Activated CD4-positive, alpha-beta memory T cell treated with anti-CD3 and anti-CD28 coated beads, Interleukin-2, amount 10 ng/mL, durations not matched to agents 7 days and 5 days (primary cell): Measurements from ENCODE around the gene FOXG1. TPM values are rescaled to one million over a fixed set of nuclear protein-coding genes. Genes with fewer than 3 reads are reported as not detected.

Source experiments
- CTCF ChIA-PET: fragments of 350-600 bp; sonication (Branson Sonifier 250); formaldehyde crosslinking; loops from one replicate; lab custom pipeline; 2021; ENCODE audit warnings: antibody characterized with exemption, inconsistent platforms; lab: Charles Lee
- POLR2A ChIA-PET: fragments of 350-600 bp; sonication (Branson Sonifier 250); formaldehyde crosslinking; loops from one replicate; lab custom pipeline; 2021; ENCODE audit warnings: antibody characterized with exemption; lab: Charles Lee
- DNase-seq: peaks from one replicate; pipeline ENCODE4 v3.0.0-alpha.2; 2020
- H3K27ac Mint-ChIP-seq: one replicate; pipeline ENCODE4 v1.8.0; 2021; ENCODE audit warnings: mild to moderate bottlenecking, mixed read lengths
- H3K27me3 Mint-ChIP-seq: one replicate; pipeline ENCODE4 v1.8.0; 2021; ENCODE audit warnings: mixed read lengths
- H3K36me3 Mint-ChIP-seq: one replicate; pipeline ENCODE4 v1.8.0; 2021; ENCODE audit warnings: low read depth, mixed read lengths
- H3K4me1 Mint-ChIP-seq: one replicate; pipeline ENCODE4 v1.8.0; 2021; ENCODE audit warnings: mixed read lengths
- H3K4me3 Mint-ChIP-seq: one replicate; pipeline ENCODE4 v1.8.0; 2021; ENCODE audit warnings: mild to moderate bottlenecking, mixed read lengths
- H3K9me3 Mint-ChIP-seq: one replicate; pipeline ENCODE4 v1.8.0; 2021; ENCODE audit warnings: mixed read lengths
- total RNA-seq, 2 experiments: library from RNA; stranded (reverse); gene quantifications; one replicate each; pipeline ENCODE4 v1.2.3, GENCODE V29; 2021

FOXG1 gene
- total RNA-seq, 2 experiments from 2014 or later, result not detected

DNA sequence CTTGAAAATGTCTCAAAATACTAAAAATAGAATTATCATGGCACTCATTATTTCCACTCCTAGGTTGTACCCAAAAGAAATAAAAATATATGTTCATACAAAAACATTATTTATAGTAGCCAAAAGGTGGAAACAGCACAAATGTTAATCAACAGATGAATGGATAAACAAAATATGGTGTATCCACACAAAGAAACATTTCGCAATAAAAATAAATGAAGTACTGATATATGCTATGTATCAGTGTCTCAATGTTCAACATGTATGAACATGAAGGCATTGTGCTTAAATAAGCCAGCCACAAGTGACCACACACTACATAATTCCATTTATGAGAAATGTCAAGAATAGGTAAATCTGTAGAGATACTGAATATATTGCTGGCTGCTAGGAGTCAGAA lies 40.9 kb downstream of the FOXG1 start:
- Mint-ChIP-seq H3K4me3 (no peak overlapping the region), H3K27me3 (no peaks in the 10 kb centered on the region), H3K4me1 (no peaks in the 10 kb centered on the region), H3K27ac (no peak overlapping the region), H3K36me3 (no peaks in the 10 kb centered on the region), H3K9me3 (peaks cover 15% of the 10 kb centered on the region)
- ChIA-PET POLR2A (no interaction called here), CTCF (no interaction called here)
- no peak for DNase-seq

DNA sequence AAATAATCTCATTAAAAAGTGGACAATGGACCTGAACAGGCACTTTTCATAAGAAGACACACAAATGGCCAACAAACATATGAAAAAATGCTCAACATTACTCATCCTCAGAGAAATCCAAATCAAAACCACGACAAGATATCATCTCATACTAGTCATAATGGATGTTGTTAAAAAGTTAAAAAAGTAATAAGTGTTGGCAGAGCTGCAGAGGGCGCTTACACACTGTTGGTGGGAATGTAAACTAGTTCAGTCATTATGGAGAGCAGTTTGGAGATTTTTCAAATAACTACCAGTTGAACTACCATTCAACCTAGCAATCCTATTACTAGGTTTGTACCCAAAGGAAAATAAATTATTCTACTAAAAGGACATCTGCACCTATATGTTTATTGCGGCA lies 47.2 kb downstream of the FOXG1 start:
- Mint-ChIP-seq H3K4me1 (no peaks in the 10 kb centered on the region), H3K27me3 (no peaks in the 10 kb centered on the region), H3K36me3 (no peaks in the 10 kb centered on the region), H3K27ac (no peak overlapping the region), H3K4me3 (no peak overlapping the region), H3K9me3 (peaks cover 13% of the 10 kb centered on the region)
- DNase-seq, result no peak
- ChIA-PET CTCF (no interaction called here), POLR2A (no interaction called here)
